GM12892 (cell line): ENCODE results near the gene ZFP36.

Experiments
- POLR2A ChIP-seq: IDR thresholded peaks from 2 replicates; pipeline ENCODE4 v1.6.1; 2011; ENCODE audit warnings: low read depth, low read length, control low read depth
- POLR2AphosphoS5 ChIP-seq: IDR thresholded peaks from 2 replicates; pipeline ENCODE4 v1.6.1; 2011; ENCODE audit warnings: low read depth, low read length, control low read depth
- TAF1 ChIP-seq: IDR thresholded peaks from 2 replicates; pipeline ENCODE4 v1.6.1; 2011; ENCODE audit warnings: low read depth, mild to moderate bottlenecking, control low read depth, low read length, borderline replicate concordance

- TF ChIP-seq POLR2A (no peak), POLR2AphosphoS5 (no peak), TAF1 (no peak)
These were observed 38.0 kb downstream of the ZFP36 start for GRCh38 chr19:39444598-39445195.
